Measurements from ENCODE around the gene NEK4.

DNA sequence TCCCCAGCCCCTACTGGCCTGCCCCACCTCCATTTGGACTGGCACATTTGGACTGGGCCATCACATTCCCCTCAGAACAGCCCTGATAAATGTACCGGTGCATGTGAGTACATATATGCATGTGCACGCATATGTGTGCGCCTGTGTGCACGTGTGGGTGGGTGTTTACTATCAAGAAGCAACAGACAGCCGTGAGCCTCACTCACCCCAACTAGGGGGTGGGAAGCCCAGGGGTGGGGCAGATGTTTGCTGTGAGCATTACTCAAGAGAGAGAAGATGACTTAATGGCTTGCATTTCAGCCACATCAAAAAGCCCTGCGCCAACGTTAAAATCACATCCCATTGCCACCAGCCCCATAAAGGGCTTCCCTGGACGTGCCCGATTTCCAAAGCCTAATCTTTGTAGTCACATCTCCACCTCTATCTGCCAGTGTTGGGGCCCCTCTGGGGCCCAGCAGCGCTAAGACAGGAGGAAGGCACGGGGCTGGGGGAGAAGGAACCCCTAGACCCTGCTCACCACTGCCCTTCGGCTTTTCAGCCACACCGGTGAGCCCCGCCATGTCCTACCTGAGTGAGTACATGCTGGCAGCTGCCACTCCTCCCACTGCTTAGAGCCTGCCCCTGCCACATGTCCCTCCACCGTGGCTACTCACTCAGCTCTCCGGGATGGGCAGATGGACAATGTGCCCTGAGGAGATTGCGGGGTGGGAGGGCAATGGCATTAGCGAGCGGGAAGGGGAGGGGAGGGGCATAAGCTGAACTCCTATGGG is 34.7 kb upstream of the NEK4 start:
- no peak for TF ChIP-seq CTCF (IDR thresholded peaks at IDR 0.05)
- TF ChIP-seq POLR2AphosphoS5 (IDR thresholded peaks at IDR 0.05; ENCODE audit: low read depth, low read length), result no peak
- no peak for TF ChIP-seq GABPA (IDR thresholded peaks at IDR 0.05; ENCODE audit: low read depth)
- no peak for TF ChIP-seq MXI1 (IDR thresholded peaks at IDR 0.05; ENCODE audit: low read depth, low read length)
- no peak for TF ChIP-seq JUND (IDR thresholded peaks at IDR 0.05)
- TF ChIP-seq CHD2 (IDR thresholded peaks at IDR 0.05; ENCODE audit: low read length, partially characterized antibody), result no peak
- no peak for TF ChIP-seq EZH2phosphoT487 (IDR thresholded peaks at IDR 0.05; ENCODE audit: borderline replicate concordance, low read depth)
- TF ChIP-seq NRF1 (IDR thresholded peaks at IDR 0.05; ENCODE audit: low read depth, low read length), result no peak
- no peak for TF ChIP-seq RFX5 (IDR thresholded peaks at IDR 0.05; ENCODE audit: low read length)
- TF ChIP-seq FOXJ3 (CRISPR knock-in tag; IDR thresholded peaks at IDR 0.05), result no peak
